Mucosa of descending colon (tissue), 3 donors: ENCODE results near the gene ABCA4. TPM values are rescaled to one million over a fixed set of nuclear protein-coding genes. Genes with fewer than 3 reads are reported as not detected.

Experiments
- ATAC-seq: fragments of 200-7000 bp; cut with Tn5 transposase; one replicate; pipeline ENCODE4 v1.9.1; 2020; ENCODE audit warnings: mild to moderate bottlenecking, moderate library complexity
- DNase-seq, 3 donors: peaks; one replicate each; pipeline ENCODE4 v3.0.0-alpha.2; 2020
- H3K36me3 ChIP-seq: fragments of 200-600 bp; one replicate; pipeline ENCODE4 v1.8.0; 2021; ENCODE audit warnings: low read depth, mild to moderate bottlenecking
- H3K4me1 ChIP-seq: fragments of 200-600 bp; one replicate; pipeline ENCODE4 v1.8.0; 2021; ENCODE audit warnings: low read depth, mild to moderate bottlenecking
- H3K4me3 ChIP-seq: fragments of 200-600 bp; one replicate; pipeline ENCODE4 v1.8.0; 2021; ENCODE audit warnings: mild to moderate bottlenecking
- H3K9me3 ChIP-seq: fragments of 200-600 bp; one replicate; pipeline ENCODE4 v1.8.0; 2021; ENCODE audit warnings: mild to moderate bottlenecking
- intact Hi-C, 2 donors: fragments of 100-400 bp; cut with DNase I in 1 of 2; cut with micrococcal nuclease in 1 of 2; formaldehyde crosslinking; loops; one replicate each; pipeline versions ENCODE4 v1.11.0 to v1.11.1; 2022; cut with DNase I, micrococcal nuclease
- total RNA-seq, 3 donors: library from RNA; stranded (reverse); fragmentation: NEBNext Ultra II Directional in 2 of 3; extraction: Animal tissue kit (Norgen Biotek cat#: 25700) in 2 of 3; gene quantifications; one replicate each; pipeline versions ENCODE4 v1.2.1 to v1.2.4, GENCODE V29; 2021 to 2023
- TF ChIP-seq, protein P1 (sequence below): fragments of 200-600 bp; IDR thresholded peaks from one replicate; pipeline ENCODE4 v1.8.0; 2022; ENCODE audit warnings: antibody characterized with exemption, mild to moderate bottlenecking
- donor health status: DM: no; HTN: no; CAD: no; lungs with moderate emphysema.
- donor health status: DM: no; HTN: no; CAD: no.
- donor health status: DM: no; HTN: yes; CAD: no.

The ABCA4 gene
- total RNA-seq, 3 donors from 2014 or later, result 0.34 to 1.0 TPM; not detected in 1

DNA sequence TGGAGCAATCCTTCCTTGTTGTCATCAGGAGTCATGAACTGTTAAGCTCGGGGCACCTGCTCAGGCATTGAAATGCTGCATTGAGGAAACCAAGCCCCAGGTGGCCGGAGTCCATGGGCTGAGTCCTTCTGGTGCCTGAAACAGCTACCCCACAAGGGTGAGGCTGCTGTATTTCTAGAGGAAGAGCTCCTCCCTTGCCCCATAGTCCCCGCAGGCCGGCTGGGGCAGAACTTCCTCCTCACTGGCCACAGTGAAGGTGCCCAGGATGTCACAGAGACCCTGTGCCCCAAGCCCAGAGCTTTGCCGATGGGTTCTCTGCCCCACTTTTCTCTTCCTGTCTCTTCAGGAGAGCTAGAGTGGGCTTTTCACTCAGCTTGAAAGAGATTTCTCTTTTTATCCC, 130.9 kb downstream of the ABCA4 start:
- no peak for ATAC-seq
- intact Hi-C loops, result no loop called here

DNA sequence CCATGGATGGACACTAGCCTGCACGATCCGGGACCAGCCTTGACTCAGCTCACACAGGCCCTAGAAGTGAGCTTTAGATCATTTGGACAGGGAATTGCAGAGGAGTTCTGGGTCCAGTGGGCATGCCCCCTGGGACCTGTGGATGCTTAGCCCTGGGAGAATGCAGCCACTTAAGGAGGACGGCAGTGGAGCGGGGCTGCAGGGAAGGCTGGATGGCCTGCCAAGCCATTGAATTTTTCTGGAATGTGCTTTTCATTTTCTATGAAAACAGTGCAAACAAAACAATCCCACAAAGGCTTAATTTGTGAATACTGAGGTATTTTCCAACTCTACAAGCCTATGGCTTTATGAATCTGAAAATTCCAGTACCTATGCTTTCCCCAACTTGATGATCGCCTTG, 131.3 kb downstream of the ABCA4 start:
- intact Hi-C loops, result no loop called here
- no peaks in the 10 kb centered on the region for H3K36me3 ChIP-seq
- no peak overlapping the region for H3K4me3 ChIP-seq
- ATAC-seq, result no peak
- no peak for DNase-seq
- H3K9me3 ChIP-seq, result no peaks in the 10 kb centered on the region
- H3K4me1 ChIP-seq, result no peaks in the 10 kb centered on the region
- TF ChIP-seq, protein P1, sequence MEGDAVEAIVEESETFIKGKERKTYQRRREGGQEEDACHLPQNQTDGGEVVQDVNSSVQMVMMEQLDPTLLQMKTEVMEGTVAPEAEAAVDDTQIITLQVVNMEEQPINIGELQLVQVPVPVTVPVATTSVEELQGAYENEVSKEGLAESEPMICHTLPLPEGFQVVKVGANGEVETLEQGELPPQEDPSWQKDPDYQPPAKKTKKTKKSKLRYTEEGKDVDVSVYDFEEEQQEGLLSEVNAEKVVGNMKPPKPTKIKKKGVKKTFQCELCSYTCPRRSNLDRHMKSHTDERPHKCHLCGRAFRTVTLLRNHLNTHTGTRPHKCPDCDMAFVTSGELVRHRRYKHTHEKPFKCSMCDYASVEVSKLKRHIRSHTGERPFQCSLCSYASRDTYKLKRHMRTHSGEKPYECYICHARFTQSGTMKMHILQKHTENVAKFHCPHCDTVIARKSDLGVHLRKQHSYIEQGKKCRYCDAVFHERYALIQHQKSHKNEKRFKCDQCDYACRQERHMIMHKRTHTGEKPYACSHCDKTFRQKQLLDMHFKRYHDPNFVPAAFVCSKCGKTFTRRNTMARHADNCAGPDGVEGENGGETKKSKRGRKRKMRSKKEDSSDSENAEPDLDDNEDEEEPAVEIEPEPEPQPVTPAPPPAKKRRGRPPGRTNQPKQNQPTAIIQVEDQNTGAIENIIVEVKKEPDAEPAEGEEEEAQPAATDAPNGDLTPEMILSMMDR, result no peak

More for the DNA sequence above, 130.9 kb downstream of the ABCA4 start:
- no peak overlapping the region for H3K4me3 ChIP-seq
- no peaks in the 10 kb centered on the region for H3K4me1 ChIP-seq
- no peak for DNase-seq
- TF ChIP-seq, protein P1, result no peak
- H3K36me3 ChIP-seq, result no peaks in the 10 kb centered on the region
- no peaks in the 10 kb centered on the region for H3K9me3 ChIP-seq

DNA sequence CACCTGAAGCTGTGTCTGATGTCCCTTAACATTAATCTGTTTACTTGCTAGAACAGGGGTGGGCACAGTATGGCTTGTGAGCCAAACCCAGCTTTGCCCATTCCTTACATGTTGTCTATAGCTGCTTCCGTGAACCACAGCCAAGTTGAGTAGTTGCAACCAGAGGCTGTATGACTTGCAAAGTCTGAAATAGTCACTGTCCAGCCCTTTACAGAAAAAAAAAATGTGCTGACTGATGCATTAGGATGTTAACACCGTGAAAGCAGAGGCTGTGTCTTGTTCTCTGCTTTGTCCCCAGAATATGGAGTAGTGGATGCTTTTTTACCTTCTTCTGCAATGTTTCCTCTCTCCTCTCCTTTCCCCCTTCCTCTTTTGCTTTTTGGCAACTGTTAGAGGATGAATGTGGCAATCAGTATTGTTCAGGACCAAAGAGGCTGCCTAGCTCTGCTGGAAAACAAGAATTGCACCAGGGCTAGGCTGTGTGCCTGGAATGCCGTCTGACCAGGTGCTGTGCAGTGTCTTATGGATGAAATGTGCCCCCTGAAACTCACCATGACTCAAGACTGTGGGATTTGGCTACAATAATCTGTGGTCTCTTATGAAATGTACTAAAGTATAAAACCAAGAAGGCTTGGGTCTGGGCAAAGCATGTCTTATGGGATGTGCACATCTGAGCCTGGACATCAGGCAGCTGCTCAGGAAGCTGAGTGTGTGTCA, 132.2 kb downstream of the ABCA4 start:
- Histone ChIP-seq H3K9me3 (no peaks in the 10 kb centered on the region), H3K36me3 (no peaks in the 10 kb centered on the region), H3K4me1 (no peaks in the 10 kb centered on the region), H3K4me3 (no peak overlapping the region)
- intact Hi-C loops, result no loop called here
- TF ChIP-seq, protein P1, result no peak
- DNase-seq, result no peak
- no peak for ATAC-seq

DNA sequence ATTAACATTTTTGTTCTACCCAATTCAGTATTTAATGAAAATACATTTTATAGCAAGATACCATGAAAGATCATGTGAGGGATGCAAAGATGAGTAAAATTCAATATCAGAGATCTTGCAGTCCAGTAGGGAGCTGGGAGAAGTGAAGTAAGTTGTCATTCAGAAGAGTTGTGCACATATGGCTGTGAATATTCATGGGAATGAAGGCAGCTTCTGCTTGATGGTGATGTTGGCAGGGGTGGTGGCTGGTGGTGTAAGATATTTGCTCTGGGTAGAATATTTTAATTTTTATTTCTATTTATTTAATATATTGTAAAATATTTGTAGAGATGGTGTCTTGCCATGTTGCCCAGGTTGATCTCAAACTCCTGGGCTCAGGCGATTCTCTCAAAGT, 139.7 kb downstream of the ABCA4 start:
- Histone ChIP-seq H3K4me1 (peaks cover 5% of the 10 kb centered on the region), H3K36me3 (no peaks in the 10 kb centered on the region), H3K4me3 (no peak overlapping the region), H3K9me3 (no peaks in the 10 kb centered on the region)
- TF ChIP-seq, protein P1, result no peak
- ATAC-seq (no peak), DNase-seq (no peak)
- intact Hi-C loops, result no loop called here

DNA sequence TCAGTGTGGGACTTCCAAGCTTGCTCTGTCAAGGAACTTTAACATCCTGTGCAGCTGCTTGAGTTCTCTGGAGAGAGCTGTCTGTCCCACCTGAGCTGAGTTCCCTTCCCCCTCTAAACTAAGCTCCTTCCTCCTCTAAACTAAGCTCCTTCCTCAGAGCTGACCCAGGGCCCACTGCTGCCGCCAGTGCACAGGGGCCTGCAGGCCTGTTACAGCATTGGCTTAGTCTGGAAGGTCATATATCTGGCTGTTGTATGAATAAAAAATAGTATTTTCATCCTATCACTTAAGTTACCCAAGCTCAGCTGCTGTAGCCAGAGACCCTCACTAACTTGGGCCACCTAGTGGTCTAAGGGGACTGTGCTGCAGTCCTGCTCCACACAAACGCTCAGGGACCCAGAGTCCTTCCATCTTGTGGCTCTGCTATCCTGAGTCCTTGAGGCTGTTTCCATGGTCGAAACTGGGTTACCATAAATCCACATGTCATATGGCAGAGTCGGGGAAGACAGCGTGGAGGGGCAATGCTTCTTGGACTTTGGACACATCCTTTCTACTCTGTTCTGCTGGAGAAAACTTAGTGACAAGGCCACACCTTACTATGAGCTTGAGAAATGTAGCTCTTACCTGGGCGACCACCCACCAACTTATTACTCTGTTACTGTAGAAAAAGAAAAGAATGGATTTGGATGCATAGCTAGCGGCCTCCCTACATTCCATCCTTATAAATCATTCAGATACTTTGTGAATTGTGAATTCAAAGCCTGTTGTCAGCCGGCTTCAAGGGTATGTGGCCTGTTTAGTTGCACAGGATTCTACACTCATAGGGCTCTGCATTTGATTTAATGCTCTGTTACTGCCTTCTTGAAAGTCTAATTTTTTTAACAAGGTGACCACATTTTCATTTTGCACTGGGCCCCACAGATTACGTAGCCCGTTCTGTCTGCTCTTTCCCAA, 140.4 kb downstream of the ABCA4 start:
- Histone ChIP-seq H3K4me1 (peaks cover 5% of the 10 kb centered on the region), H3K36me3 (no peaks in the 10 kb centered on the region), H3K9me3 (no peaks in the 10 kb centered on the region), H3K4me3 (no peak overlapping the region)
- peak; percentile 19 for ATAC-seq
- no peak for DNase-seq
- intact Hi-C loops, result no loop called here
- TF ChIP-seq, protein P1, result no peak
